GM12874 (cell line): ENCODE results near the gene EEF1A2.

ENCODE experiments used
- TF ChIP-seq, protein P1 (sequence below): IDR thresholded peaks from 2 replicates; pipeline ENCODE4 v1.5.1; 2011; ENCODE audit warnings: low read depth, mild to moderate bottlenecking, control low read depth, low read length, moderate library complexity; ENCODE audit not compliant: insufficient read depth

Gene EEF1A2

DNA sequence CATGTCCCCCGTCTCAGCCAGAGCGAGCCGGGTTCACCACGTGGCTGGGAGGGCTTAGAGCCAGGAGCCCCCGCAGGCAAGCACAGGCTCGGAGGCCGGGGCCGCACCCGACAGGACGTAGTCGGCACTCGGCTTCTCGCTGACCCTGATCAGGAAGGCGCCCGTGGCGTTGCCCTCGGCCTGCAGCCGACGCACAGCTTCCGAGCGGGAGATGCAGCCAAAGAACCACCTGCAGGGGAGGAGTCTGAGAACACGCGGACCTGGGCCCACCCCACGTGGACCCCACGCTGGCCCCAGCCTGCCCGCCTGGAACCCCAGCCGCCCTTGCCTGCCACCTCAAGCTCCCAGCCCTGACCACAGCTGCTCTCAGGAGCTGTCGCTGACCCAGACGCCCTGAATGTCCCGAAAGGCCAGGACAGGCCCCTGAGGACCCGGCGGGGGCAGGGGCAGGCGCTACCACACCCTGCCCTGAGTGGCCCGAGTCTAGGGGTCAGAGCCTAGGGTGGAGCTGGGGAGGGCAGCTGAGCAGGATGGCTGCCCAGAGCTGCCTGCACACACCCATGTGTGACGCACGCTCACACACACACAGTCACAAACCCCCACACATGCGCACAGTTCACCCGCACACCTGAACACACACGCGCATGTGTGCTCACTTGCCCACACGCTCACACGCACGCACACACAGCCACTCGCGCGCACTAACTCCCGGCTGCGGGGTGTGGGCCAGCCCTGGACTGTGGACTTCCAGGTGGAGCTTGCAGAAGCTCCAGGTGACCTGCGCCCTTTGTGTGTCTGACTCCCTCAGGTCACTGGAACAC, 36.2 kb upstream of the EEF1A2 start:
- TF ChIP-seq, protein P1, sequence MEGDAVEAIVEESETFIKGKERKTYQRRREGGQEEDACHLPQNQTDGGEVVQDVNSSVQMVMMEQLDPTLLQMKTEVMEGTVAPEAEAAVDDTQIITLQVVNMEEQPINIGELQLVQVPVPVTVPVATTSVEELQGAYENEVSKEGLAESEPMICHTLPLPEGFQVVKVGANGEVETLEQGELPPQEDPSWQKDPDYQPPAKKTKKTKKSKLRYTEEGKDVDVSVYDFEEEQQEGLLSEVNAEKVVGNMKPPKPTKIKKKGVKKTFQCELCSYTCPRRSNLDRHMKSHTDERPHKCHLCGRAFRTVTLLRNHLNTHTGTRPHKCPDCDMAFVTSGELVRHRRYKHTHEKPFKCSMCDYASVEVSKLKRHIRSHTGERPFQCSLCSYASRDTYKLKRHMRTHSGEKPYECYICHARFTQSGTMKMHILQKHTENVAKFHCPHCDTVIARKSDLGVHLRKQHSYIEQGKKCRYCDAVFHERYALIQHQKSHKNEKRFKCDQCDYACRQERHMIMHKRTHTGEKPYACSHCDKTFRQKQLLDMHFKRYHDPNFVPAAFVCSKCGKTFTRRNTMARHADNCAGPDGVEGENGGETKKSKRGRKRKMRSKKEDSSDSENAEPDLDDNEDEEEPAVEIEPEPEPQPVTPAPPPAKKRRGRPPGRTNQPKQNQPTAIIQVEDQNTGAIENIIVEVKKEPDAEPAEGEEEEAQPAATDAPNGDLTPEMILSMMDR = no peak

DNA sequence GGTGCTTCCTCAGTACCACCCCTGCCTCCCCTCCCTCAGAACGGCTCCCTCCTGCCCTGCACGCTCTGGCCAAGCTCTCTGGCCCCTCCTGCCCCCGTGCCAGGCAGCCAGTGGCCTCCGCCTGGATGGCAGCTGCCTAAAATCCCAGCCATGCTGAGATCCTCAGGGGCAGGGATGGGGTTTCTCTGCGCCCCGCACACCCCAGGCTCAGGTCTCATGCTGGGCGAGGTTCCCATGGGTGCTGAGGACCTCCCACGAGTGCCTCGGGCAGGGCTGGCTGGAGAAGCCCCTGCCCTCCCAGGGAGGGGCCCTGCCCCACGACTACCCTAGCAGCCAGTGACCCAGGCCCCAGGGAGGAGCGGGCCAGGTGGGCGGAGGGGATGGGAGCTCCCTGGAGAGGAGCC, 35.5 kb upstream of the EEF1A2 start:
- TF ChIP-seq, protein P1 = no peak

DNA sequence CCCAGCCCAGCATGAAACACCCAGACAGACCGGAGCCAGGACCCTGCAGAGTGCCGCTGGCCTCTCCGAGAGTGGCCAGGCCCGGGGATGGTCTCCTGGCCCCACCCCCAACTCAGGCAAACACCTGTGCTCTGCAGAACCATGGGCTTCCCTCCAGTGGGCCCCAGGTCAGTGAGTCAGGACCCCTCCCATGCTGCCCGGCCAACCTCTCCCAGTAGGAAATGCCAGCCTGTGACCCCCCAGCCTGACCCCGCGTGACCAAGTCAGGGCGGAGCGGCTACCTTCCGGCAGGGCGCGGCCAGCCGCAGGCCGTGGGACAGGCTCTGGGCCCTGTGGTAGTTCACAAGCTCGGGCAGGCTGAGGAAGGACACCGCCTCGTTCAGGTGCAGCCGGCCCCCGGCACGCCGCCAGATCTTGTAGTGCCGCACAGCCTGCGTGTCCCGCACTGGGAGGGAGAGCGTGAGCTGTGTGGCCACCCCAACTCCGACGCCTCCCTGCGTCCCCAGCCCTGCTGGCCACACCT, 35.0 kb upstream of the EEF1A2 start:
- TF ChIP-seq, protein P1 = no peak

DNA sequence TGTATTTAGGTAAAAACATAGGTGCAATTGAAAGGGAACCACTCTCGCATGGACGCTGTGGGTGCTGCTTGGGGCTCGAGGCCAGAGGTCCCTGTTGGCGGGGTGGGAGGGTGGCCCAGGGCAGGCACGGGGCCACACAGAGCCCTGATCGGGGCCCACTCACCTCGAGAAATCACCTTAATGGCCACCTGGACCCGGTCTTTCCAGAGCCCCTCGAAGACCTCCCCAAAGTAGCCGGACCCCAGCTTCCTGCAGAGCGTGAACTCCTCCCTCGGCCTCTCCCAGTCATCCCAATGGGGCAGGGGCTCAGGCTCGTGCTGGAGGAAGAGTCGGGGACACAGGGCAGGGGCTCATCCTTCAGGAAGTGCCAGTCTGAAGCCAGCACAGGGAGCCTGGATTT, 34.5 kb upstream of the EEF1A2 start:
- TF ChIP-seq, protein P1 = no peak

DNA sequence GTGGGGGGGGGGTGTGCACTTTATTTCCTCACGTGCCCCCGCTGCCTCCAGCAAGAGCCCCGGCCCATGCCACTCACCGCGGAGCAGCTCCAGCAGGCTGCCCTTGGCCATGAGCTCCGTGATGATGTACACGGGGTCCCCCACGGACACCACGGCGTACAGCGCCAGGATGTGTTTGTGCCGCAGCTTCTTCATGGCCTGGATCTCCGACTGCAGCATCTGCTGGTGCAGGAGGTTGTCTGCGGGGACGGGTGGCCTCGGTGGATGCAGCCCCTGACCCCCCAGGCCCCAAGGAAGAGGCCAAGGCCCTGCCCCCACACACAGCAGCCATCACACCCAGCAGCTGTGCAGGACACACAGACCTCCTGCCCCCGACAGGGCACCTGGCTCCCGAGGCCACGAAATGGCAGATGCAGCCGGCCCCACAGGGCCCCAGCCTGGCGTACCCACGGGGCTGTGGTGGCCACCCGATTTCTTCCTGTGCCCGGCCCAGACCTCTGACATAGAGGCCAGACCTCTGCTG, 33.6 kb upstream of the EEF1A2 start:
- TF ChIP-seq, protein P1 = no peak

DNA sequence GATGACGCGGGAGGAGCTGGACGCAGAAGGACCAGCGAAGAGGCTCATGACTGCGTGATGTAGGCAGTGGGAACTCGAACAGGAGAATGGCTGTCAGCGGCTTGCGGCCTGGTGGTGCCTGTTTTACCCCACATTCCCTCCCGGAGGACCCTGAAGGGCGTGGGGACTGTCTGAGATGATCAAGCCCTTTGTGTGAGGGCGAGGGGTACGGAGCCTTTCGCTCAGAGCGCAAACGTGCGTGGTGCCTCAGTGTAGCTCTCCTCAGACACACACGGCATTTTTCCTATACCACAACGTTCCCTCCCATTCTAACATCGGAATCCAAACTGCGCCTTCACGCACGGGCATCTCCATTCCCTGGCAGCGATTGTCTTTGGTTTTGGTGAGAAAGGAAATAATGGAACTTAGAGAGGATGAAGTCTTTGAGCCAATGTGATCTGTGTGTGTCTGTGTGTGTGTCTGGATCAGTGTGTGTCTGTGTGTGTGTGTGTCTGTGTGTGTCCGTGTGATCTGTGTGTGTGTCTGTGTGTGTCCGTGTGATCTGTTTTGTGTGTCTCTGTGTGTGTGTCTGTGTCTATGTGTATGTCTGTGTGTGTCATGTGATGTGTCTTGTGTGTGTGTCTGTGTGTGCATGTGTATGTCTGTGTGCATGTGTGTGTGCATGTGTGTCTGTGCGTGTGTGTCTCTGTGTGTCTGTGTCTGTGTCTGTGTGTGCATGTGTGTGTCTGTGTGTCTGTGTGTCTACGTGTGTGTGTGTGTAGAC, 33.0 kb upstream of the EEF1A2 start:
- TF ChIP-seq, protein P1 = no peak

DNA sequence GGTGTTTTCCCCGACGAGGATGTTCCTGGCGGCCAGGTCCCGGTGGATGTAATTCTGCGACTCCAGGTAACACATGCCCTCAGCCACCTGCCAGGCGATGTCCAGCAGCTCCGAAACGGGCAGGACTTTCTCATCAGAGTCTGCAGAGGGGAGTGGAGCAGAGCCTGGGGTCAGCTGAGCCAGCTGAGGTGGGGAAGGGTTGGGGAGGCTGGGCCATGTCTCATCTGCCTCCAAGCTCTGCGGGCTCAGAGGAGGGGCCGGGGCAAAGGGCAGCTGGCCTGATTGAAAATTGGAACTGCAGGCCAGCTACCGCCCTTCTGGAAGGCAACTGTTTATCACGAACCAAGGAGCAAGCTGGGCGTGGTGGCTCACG, 31.9 kb upstream of the EEF1A2 start:
- TF ChIP-seq, protein P1 = no peak
